Stomach (tissue), 9 donors: ENCODE measurements around the gene MDFI. TPM values are rescaled to one million over a fixed set of nuclear protein-coding genes. Genes with fewer than 3 reads are reported as not detected.

Experiments
- DNase-seq, 2 donors: peaks; one replicate each; pipeline versions ENCODE4 v3.0.0 to v3.0.0-alpha.2; 2013 to 2019
- H3K27ac ChIP-seq, 5 donors: fragments of 200-600 bp in 4 of 5; sonication (generic) in 4 of 5; one replicate each; pipeline ENCODE4 v1.5.1; 2013 to 2019; ENCODE audit warnings: mild to moderate bottlenecking in 1 of 5, moderate library complexity in 1 of 5
- H3K27me3 ChIP-seq, 3 donors: fragments of 200-600 bp; sonication (generic); one replicate each; pipeline ENCODE4 v1.5.1; 2017 to 2019; ENCODE audit warnings: mixed run types in 1 of 3
- H3K36me3 ChIP-seq, 4 donors: fragments of 200-600 bp; sonication (generic); 1 replicate in 3 of 4; 2 replicates in 1 of 4; pipeline ENCODE4 v1.5.1; 2016 to 2019
- H3K4me1 ChIP-seq, 4 donors: fragments of 200-600 bp; sonication (generic); one replicate each; pipeline ENCODE4 v1.5.1; 2016 to 2019
- H3K4me3 ChIP-seq, 4 donors: fragments of 200-600 bp; sonication (generic) in 3 of 4; one replicate each; pipeline ENCODE4 v1.5.1; 2016 to 2019; ENCODE audit warnings: mild to moderate bottlenecking in 1 of 4
- H3K9me3 ChIP-seq, 4 donors: fragments of 200-600 bp; sonication (generic); one replicate each; pipeline ENCODE4 v1.5.1; 2016 to 2019
- EP300 ChIP-seq: sonication (generic); formaldehyde crosslinking; IDR thresholded peaks from one replicate; pipeline ENCODE4 v1.6.1; 2017; ENCODE audit warnings: antibody characterized with exemption
- POLR2A ChIP-seq, 4 donors: fragments of 450-650 bp; IDR thresholded peaks; one replicate each; pipeline ENCODE4 v1.6.1; 2016; ENCODE audit warnings: antibody characterized with exemption in 4 of 4, control low read depth in 2 of 4, mild to moderate bottlenecking in 1 of 4, moderate library complexity in 1 of 4
- POLR2AphosphoS5 ChIP-seq, 3 donors: sonication (generic); formaldehyde crosslinking; IDR thresholded peaks; one replicate each; pipeline ENCODE4 v1.6.1; 2016; ENCODE audit warnings: antibody characterized with exemption in 3 of 3
- WGBS, 5 donors: extraction: QIAGEN DNeasy Blood & Tissue Kit in 3 of 5; methylation state at CpG; one replicate each; pipeline versions ENCODE4 v1.1.5 to v1.1.7; 2013 to 2018; 5-methylcytosine and 5-hydroxymethylcytosine counted together
- intact Hi-C: fragments of 100-400 bp; cut with DNase I; formaldehyde crosslinking; loops from one replicate; pipeline ENCODE4 v1.15.1; 2023; ENCODE audit warnings: low total_unique reads
- polyA plus RNA-seq, 3 donors: library from polyadenylated mRNA; stranded (reverse); fragments of 200-250 nt; gene quantifications; one replicate each; pipeline ENCODE4 v1.2.3, GENCODE V29; 2013
- total RNA-seq, 5 donors: library from RNA; depleted of rRNA; stranded (reverse); fragments of >200 nt; gene quantifications; one replicate each; pipeline versions ENCODE4 v1.1.0 to v1.2.3, GENCODE V29; 2014 to 2016
- TF ChIP-seq, protein P1 (sequence below), 7 experiments: fragments of 450-650 bp in 4 of 7; fragments of 200-600 bp in 3 of 7; sonication (generic) in 3 of 7; IDR thresholded peaks; one replicate each; pipeline ENCODE4 v1.5.1; 2016 to 2019; ENCODE audit warnings: antibody characterized with exemption in 7 of 7, control low read depth in 2 of 7, mild to moderate bottlenecking in 1 of 7
- donor health status: healthy with polysubstance abuse.
- donor health status: Bipolar disorder and iron deficiency.
- donor health status: healthy.

Gene MDFI
- total and polyA plus RNA-seq, 8 donors: 3.7 to 17.2 (median 8.3) TPM; not detected in 1

DNA sequence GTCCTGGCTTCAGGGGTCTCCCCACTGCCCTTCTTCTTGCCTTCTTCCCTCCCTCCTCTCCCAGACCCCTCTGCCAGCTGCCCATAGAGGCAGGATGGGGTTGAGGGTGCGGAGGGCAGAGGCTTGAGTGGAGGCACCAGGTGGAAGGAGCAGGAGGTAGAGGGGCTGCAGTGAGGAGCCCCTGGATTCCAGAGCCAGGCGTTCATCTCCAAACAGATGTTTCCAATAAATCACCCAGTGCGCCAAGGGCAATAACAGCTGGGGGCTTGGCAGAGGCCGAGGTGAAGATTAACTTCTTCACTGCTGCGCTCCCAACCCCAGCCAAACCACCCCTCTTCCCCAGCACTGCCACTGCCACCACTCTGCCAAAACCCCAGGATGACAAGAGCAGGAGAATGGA lies 10.7 kb downstream of the MDFI start:
- H3K9me3 ChIP-seq: no peaks in the 10 kb centered on the region
- H3K27ac ChIP-seq: no peak overlapping the region
- TF ChIP-seq EP300 (no peak), POLR2A (IDR thresholded peaks at IDR 0.05) (no peak), POLR2AphosphoS5 (IDR thresholded peaks at IDR 0.05) (no peak)
- TF ChIP-seq, protein P1, sequence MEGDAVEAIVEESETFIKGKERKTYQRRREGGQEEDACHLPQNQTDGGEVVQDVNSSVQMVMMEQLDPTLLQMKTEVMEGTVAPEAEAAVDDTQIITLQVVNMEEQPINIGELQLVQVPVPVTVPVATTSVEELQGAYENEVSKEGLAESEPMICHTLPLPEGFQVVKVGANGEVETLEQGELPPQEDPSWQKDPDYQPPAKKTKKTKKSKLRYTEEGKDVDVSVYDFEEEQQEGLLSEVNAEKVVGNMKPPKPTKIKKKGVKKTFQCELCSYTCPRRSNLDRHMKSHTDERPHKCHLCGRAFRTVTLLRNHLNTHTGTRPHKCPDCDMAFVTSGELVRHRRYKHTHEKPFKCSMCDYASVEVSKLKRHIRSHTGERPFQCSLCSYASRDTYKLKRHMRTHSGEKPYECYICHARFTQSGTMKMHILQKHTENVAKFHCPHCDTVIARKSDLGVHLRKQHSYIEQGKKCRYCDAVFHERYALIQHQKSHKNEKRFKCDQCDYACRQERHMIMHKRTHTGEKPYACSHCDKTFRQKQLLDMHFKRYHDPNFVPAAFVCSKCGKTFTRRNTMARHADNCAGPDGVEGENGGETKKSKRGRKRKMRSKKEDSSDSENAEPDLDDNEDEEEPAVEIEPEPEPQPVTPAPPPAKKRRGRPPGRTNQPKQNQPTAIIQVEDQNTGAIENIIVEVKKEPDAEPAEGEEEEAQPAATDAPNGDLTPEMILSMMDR (IDR thresholded peaks at IDR 0.05): no peak
- intact Hi-C loops: no loop called here
- 66 to 91% (median 82%) methylated on average over 5 of the region's 5 CpGs for WGBS, 5 donors
- H3K27me3 ChIP-seq: peaks cover 0 to 27% (median 0%) of the 10 kb centered on the region in 3 donors
- H3K36me3 ChIP-seq: peaks cover 0 to 20% (median 0%) of the 10 kb centered on the region in 4 donors
- H3K4me1 ChIP-seq: peaks cover 0 to 4% (median 0%) of the 10 kb centered on the region in 4 donors
- no peak for DNase-seq
- H3K4me3 ChIP-seq: no peak overlapping the region

DNA sequence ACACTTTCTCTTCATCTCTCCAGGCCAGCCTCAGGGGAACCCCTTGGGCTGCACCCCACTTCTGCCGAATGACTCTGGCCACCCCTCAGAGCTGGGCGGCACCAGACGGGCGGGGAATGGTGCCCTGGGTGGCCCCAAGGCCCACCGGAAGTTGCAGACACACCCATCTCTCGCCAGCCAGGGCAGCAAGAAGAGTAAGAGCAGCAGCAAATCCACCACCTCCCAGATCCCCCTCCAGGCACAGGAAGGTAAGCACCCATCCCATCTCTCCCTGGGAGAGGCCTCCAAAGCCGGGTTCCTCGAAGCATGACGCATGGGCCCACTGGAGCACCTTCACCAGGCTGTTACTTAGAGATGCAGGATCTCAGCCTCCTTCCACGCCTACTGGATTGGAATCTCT lies 11.3 kb downstream of the MDFI start:
- Histone ChIP-seq H3K4me3 (no peak overlapping the region), H3K27me3 (peaks cover 0 to 31% (median 0%) of the 10 kb centered on the region in 3 donors), H3K27ac (no peak overlapping the region), H3K9me3 (no peaks in the 10 kb centered on the region), H3K36me3 (peaks cover 0 to 21% (median 0%) of the 10 kb centered on the region in 4 donors), H3K4me1 (peaks cover 0 to 4% (median 0%) of the 10 kb centered on the region in 4 donors)
- WGBS, 5 donors: 67 to 96% (median 76%) methylated on average over 5 to 10 of the region's 10 CpGs
- intact Hi-C loops: no loop called here
- TF ChIP-seq POLR2A (IDR thresholded peaks at IDR 0.05) (no peak), EP300 (no peak), POLR2AphosphoS5 (IDR thresholded peaks at IDR 0.05) (no peak)
- TF ChIP-seq, protein P1 (IDR thresholded peaks at IDR 0.05): no peak
- no peak for DNase-seq

DNA sequence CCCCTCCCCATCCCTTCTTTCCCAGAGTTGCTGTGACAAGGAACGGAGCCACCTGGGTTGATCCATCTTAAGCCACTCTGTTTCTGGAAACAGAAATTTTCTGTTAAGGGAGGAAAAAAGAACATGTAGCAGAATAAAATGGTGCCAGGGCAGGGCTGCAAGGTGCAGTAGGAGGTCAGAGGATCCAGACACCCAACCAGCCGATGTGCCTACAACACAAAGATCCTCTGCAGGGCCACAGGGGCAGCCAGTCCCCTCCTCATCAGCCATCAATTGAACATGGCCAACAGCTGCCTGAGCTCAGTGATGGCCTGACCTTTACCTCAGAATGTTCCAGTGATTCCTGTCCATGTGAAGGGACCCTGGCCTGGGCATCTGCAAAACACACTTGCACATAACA lies 11.9 kb downstream of the MDFI start:
- Histone ChIP-seq H3K4me1 (peaks cover 0 to 4% (median 0%) of the 10 kb centered on the region in 4 donors), H3K9me3 (no peaks in the 10 kb centered on the region), H3K36me3 (peaks cover 0 to 21% (median 0%) of the 10 kb centered on the region in 4 donors), H3K27ac (no peak overlapping the region), H3K4me3 (no peak overlapping the region), H3K27me3 (peaks cover 0 to 33% (median 0%) of the 10 kb centered on the region in 3 donors)
- no peak for DNase-seq
- TF ChIP-seq EP300: no peak
- no peak for TF ChIP-seq POLR2AphosphoS5 (IDR thresholded peaks at IDR 0.05)
- no peak for TF ChIP-seq POLR2A (IDR thresholded peaks at IDR 0.05)
- TF ChIP-seq, protein P1 (IDR thresholded peaks at IDR 0.05): no peak
- intact Hi-C loops: no loop called here
- WGBS, 5 donors: 94 to 100% (median 97%) methylated on average over 2 of the region's 2 CpGs

DNA sequence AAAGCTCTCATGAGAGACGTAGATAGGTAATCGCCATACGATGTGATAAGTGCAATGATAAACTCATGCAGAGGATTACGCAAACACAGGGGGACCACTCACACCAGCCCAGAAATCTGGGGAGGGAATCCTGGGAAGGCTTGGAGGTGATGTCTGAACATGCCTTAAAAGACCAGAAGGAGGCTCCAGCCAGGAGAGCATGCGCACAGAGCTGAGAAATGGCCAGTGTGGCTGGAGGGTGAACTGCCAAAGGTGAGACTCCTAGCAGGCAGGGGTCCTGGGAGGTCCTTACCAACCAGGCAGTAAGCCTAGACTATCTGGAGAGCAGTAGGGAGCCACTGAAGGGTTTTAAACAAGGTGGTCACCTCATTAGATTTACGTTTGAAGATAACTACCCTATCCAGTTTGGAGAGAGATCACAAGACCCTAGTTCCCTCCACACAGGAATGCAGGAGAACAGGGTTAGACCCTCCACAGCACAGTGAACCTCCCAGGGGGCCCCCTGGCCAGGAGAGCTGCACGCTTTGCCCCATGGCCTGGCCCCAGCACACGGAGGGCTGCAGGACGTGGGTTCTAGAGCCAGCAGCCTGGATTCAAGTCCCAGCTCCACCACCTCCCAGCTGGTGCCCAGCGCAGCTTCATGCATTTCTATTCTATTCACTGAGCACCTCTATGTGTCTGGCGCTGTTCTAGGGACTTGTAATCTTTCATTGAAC lies 13.1 kb downstream of the MDFI start:
- WGBS, 5 donors: 59 to 83% (median 70%) methylated on average over 11 of the region's 11 CpGs
- DNase-seq: no peak
- Histone ChIP-seq H3K4me3 (no peak overlapping the region), H3K27ac (no peak overlapping the region), H3K9me3 (no peaks in the 10 kb centered on the region), H3K27me3 (peaks cover 0 to 20% (median 0%) of the 10 kb centered on the region in 3 donors), H3K4me1 (peaks cover 0 to 7% (median 0%) of the 10 kb centered on the region in 4 donors), H3K36me3 (peaks cover 0 to 21% (median 0%) of the 10 kb centered on the region in 4 donors)
- intact Hi-C loops: no loop called here
- TF ChIP-seq POLR2AphosphoS5 (IDR thresholded peaks at IDR 0.05) (no peak), EP300 (no peak), POLR2A (IDR thresholded peaks at IDR 0.05) (no peak)
- TF ChIP-seq, protein P1 (IDR thresholded peaks at IDR 0.05): no peak
